ENCODE results near the gene KBTBD2.

DNA sequence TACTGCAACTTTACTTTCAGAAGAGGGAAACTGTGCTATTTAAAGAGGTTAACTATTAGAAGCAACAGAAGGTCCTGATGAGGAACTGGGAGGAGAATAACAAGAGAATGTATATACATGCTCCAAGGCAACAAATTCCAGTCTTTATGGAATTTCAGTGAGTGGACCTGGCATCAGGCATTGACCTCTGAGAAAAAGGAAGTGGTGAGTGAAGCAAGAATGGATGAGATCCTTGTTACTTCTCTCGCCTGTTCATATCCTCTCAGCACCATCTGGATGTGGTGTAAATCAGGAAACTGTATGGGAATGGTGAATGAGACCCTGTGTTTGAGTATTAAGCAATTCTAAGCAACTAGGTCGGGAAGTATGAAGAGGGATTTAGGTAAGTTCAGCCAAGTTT, 30.3 kb upstream of the KBTBD2 start:
- TF ChIP-seq, protein P1, sequence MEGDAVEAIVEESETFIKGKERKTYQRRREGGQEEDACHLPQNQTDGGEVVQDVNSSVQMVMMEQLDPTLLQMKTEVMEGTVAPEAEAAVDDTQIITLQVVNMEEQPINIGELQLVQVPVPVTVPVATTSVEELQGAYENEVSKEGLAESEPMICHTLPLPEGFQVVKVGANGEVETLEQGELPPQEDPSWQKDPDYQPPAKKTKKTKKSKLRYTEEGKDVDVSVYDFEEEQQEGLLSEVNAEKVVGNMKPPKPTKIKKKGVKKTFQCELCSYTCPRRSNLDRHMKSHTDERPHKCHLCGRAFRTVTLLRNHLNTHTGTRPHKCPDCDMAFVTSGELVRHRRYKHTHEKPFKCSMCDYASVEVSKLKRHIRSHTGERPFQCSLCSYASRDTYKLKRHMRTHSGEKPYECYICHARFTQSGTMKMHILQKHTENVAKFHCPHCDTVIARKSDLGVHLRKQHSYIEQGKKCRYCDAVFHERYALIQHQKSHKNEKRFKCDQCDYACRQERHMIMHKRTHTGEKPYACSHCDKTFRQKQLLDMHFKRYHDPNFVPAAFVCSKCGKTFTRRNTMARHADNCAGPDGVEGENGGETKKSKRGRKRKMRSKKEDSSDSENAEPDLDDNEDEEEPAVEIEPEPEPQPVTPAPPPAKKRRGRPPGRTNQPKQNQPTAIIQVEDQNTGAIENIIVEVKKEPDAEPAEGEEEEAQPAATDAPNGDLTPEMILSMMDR (IDR thresholded peaks at IDR 0.05; ENCODE audit: insufficient read depth, low read length) = no peak
- TF ChIP-seq, protein P2, sequence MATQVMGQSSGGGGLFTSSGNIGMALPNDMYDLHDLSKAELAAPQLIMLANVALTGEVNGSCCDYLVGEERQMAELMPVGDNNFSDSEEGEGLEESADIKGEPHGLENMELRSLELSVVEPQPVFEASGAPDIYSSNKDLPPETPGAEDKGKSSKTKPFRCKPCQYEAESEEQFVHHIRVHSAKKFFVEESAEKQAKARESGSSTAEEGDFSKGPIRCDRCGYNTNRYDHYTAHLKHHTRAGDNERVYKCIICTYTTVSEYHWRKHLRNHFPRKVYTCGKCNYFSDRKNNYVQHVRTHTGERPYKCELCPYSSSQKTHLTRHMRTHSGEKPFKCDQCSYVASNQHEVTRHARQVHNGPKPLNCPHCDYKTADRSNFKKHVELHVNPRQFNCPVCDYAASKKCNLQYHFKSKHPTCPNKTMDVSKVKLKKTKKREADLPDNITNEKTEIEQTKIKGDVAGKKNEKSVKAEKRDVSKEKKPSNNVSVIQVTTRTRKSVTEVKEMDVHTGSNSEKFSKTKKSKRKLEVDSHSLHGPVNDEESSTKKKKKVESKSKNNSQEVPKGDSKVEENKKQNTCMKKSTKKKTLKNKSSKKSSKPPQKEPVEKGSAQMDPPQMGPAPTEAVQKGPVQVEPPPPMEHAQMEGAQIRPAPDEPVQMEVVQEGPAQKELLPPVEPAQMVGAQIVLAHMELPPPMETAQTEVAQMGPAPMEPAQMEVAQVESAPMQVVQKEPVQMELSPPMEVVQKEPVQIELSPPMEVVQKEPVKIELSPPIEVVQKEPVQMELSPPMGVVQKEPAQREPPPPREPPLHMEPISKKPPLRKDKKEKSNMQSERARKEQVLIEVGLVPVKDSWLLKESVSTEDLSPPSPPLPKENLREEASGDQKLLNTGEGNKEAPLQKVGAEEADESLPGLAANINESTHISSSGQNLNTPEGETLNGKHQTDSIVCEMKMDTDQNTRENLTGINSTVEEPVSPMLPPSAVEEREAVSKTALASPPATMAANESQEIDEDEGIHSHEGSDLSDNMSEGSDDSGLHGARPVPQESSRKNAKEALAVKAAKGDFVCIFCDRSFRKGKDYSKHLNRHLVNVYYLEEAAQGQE (IDR thresholded peaks at IDR 0.05; ENCODE audit: insufficient replicate concordance, low read depth) = no peak
- TF ChIP-seq GABPA (IDR thresholded peaks at IDR 0.05; ENCODE audit: low read depth) = no peak
- peak; percentile 57; the same call in 1 of the 2 replicates for TF ChIP-seq SPI1 (IDR thresholded peaks at IDR 0.05; ENCODE audit: borderline replicate concordance, low read depth)
- no peak for TF ChIP-seq POLR2AphosphoS5 (IDR thresholded peaks at IDR 0.05; ENCODE audit: low read depth)
